Measurements from ENCODE around the gene GDF15. TPM values are rescaled to one million over a fixed set of nuclear protein-coding genes. Genes with fewer than 3 reads are reported as not detected.

The GDF15 gene
- total RNA-seq, 1 experiment from 2014 or later = 27.3 TPM

DNA sequence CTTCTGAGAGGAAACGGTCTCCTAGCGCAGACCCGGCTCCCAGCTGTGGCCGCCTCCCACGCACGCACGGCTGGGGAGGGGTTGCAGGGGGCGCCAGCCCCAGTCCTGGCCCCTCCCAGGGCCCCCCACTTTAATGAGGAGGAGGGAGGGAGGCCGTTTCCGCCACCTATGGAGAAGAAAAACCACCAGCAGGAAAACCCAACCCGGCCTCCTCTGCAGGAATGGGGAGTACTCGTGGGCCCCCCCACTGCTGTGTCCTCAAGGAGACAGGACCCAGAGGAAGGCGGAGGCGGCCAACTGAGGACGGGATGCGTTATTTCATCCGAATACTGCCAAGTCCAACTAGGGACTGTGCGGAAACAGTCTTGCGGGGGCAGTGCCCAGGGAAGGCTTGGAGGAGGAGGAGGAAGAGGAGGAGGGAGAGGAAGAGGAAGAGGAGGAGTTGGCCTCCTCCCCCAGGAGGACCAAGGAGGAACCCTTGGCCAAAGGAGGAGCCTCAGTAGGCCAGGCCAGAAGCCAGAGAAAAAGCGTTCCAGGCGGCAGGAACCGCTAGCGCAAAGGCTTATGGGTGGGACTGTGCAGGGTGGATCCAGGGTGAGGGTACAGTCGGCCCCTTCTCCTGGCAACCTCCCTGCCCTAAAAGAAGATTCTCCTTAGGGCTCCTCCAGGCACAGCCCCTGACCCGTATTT, 29.4 kb downstream of the GDF15 start:
- DNase-seq (ENCODE audit: low spot score) (no peak), ATAC-seq (no peak)
- peaks cover 33% of the 10 kb centered on the region for H3K27me3 Mint-ChIP-seq (ENCODE audit: low read depth)
- POLR2A ChIA-PET = interaction anchor here (1.1 to 1.5 kb wide), 3 partner anchors 16 to 136 kb away, joined by 3 to 11 read pairs (median 5); no protein-coding TSS in a partner anchor
- TF ChIP-seq ZBTB21 (CRISPR knock-in tag; IDR thresholded peaks at IDR 0.05; ENCODE audit: borderline replicate concordance) = no peak
- peak; percentile 92 for TF ChIP-seq ZNF263 (CRISPR knock-in tag; IDR thresholded peaks at IDR 0.05; ENCODE audit: low read depth)
- CTCF ChIA-PET = interaction anchor here (0.6 to 9.7 kb wide), 12 partner anchors 13 to 205 kb away, joined by 3 to 106 read pairs (median 4); partner anchors contain the start of genes GDF15, LRRC25 and LSM4
- no peak overlapping the region for H3K27ac Mint-ChIP-seq
- H3K9me3 Mint-ChIP-seq = no peaks in the 10 kb centered on the region
- no peaks in the 10 kb centered on the region for H3K36me3 Mint-ChIP-seq
- peak overlapping the region; percentile 25; the same call in 1 of the 2 replicates for H3K4me3 Mint-ChIP-seq
- peaks cover 30% of the 10 kb centered on the region for H3K4me1 Mint-ChIP-seq

GRCh38 chr19:18416778-18417249, 30.9 kb downstream of the GDF15 start:
- peaks cover 36% of the 10 kb centered on the region for H3K27me3 Mint-ChIP-seq (ENCODE audit: low read depth)
- ChIA-PET POLR2A (interaction anchor here (0.6 to 1.8 kb wide), 6 partner anchors 18 to 184 kb away, joined by 3 to 13 read pairs (median 4); partner anchors contain the start of genes JUND and UBA52), CTCF (interaction anchor here (0.6 to 9.7 kb wide), 21 partner anchors 12 to 304 kb away, joined by 3 to 94 read pairs (median 4); partner anchors contain the start of genes GDF15 and PGPEP1)
- ATAC-seq (peak; percentile 47), DNase-seq (ENCODE audit: low spot score) (peak; percentile 88)
- H3K4me1 Mint-ChIP-seq = peaks cover 27% of the 10 kb centered on the region
- H3K27ac Mint-ChIP-seq = peak overlapping the region; percentile 79; the same call in 1 of the 2 replicates
- no peaks in the 10 kb centered on the region for H3K9me3 Mint-ChIP-seq
- no peaks in the 10 kb centered on the region for H3K36me3 Mint-ChIP-seq
- no peak for TF ChIP-seq MXD4 (CRISPR knock-in tag; IDR thresholded peaks at IDR 0.05; ENCODE audit: borderline replicate concordance)
- TF ChIP-seq ESRRA (CRISPR knock-in tag; IDR thresholded peaks at IDR 0.05; ENCODE audit: borderline replicate concordance) = no peak
- TF ChIP-seq FOXP4 (CRISPR knock-in tag; IDR thresholded peaks at IDR 0.05) = no peak
- TF ChIP-seq, protein P1, sequence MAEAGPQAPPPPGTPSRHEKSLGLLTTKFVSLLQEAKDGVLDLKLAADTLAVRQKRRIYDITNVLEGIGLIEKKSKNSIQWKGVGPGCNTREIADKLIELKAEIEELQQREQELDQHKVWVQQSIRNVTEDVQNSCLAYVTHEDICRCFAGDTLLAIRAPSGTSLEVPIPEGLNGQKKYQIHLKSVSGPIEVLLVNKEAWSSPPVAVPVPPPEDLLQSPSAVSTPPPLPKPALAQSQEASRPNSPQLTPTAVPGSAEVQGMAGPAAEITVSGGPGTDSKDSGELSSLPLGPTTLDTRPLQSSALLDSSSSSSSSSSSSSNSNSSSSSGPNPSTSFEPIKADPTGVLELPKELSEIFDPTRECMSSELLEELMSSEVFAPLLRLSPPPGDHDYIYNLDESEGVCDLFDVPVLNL (CRISPR knock-in tag; IDR thresholded peaks at IDR 0.05; ENCODE audit: borderline replicate concordance, low read depth) = no peak
- no peak for TF ChIP-seq GTF2I (CRISPR knock-in tag; conservative IDR thresholded peaks at IDR 0.05)
- TF ChIP-seq, protein P2, sequence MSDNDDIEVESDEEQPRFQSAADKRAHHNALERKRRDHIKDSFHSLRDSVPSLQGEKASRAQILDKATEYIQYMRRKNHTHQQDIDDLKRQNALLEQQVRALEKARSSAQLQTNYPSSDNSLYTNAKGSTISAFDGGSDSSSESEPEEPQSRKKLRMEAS (CRISPR knock-in tag; IDR thresholded peaks at IDR 0.05) = 0 out of 2 replicates have a peak, but pooled peaks have one; percentile 62
- TF ChIP-seq TP53 (CRISPR knock-in tag; IDR thresholded peaks at IDR 0.05) = 0 out of 2 replicates have a peak, but pooled peaks have one; percentile 50
- TF ChIP-seq, protein P3, sequence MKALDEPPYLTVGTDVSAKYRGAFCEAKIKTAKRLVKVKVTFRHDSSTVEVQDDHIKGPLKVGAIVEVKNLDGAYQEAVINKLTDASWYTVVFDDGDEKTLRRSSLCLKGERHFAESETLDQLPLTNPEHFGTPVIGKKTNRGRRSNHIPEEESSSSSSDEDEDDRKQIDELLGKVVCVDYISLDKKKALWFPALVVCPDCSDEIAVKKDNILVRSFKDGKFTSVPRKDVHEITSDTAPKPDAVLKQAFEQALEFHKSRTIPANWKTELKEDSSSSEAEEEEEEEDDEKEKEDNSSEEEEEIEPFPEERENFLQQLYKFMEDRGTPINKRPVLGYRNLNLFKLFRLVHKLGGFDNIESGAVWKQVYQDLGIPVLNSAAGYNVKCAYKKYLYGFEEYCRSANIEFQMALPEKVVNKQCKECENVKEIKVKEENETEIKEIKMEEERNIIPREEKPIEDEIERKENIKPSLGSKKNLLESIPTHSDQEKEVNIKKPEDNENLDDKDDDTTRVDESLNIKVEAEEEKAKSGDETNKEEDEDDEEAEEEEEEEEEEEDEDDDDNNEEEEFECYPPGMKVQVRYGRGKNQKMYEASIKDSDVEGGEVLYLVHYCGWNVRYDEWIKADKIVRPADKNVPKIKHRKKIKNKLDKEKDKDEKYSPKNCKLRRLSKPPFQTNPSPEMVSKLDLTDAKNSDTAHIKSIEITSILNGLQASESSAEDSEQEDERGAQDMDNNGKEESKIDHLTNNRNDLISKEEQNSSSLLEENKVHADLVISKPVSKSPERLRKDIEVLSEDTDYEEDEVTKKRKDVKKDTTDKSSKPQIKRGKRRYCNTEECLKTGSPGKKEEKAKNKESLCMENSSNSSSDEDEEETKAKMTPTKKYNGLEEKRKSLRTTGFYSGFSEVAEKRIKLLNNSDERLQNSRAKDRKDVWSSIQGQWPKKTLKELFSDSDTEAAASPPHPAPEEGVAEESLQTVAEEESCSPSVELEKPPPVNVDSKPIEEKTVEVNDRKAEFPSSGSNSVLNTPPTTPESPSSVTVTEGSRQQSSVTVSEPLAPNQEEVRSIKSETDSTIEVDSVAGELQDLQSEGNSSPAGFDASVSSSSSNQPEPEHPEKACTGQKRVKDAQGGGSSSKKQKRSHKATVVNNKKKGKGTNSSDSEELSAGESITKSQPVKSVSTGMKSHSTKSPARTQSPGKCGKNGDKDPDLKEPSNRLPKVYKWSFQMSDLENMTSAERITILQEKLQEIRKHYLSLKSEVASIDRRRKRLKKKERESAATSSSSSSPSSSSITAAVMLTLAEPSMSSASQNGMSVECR (CRISPR knock-in tag; IDR thresholded peaks at IDR 0.05; ENCODE audit: borderline replicate concordance) = peak; percentile 21; the same call in 1 of the 2 replicates
- TF ChIP-seq MLX (CRISPR knock-in tag; IDR thresholded peaks at IDR 0.05) = no peak
- TF ChIP-seq IRF2 (CRISPR knock-in tag; IDR thresholded peaks at IDR 0.05; ENCODE audit: borderline replicate concordance, low read depth) = no peak
- no peak for TF ChIP-seq JAZF1 (CRISPR knock-in tag; IDR thresholded peaks at IDR 0.05)
- TF ChIP-seq, protein P4, sequence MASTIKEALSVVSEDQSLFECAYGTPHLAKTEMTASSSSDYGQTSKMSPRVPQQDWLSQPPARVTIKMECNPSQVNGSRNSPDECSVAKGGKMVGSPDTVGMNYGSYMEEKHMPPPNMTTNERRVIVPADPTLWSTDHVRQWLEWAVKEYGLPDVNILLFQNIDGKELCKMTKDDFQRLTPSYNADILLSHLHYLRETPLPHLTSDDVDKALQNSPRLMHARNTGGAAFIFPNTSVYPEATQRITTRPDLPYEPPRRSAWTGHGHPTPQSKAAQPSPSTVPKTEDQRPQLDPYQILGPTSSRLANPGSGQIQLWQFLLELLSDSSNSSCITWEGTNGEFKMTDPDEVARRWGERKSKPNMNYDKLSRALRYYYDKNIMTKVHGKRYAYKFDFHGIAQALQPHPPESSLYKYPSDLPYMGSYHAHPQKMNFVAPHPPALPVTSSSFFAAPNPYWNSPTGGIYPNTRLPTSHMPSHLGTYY (CRISPR knock-in tag; IDR thresholded peaks at IDR 0.05) = no peak
- no peak for TF ChIP-seq ATF3 (CRISPR knock-in tag; conservative IDR thresholded peaks at IDR 0.05)
- 0 out of 2 replicates have a peak, but pooled peaks have one; percentile 9 for TF ChIP-seq SP1 (CRISPR knock-in tag; conservative IDR thresholded peaks at IDR 0.05)
- peak overlapping the region; percentile 80 for H3K4me3 Mint-ChIP-seq

All from WTC11 (cell line).